HepG2 (cell line): Measurements from ENCODE around the gene CELF2.

Experiments used
- ETV5 ChIP-seq: IDR thresholded peaks from 2 replicates; pipeline ENCODE4 v1.6.1; 2018; ENCODE audit warnings: missing biosample characterization, missing genetic modification reagents, inconsistent platforms, borderline replicate concordance
- HDAC1 ChIP-seq: sonication (generic); formaldehyde crosslinking; IDR thresholded peaks from 2 replicates; pipeline ENCODE4 v1.5.1; 2020; ENCODE audit warnings: mild to moderate bottlenecking, missing genetic modification reagents
- HMGXB3 ChIP-seq: sonication (generic); formaldehyde crosslinking; IDR thresholded peaks from 2 replicates; pipeline ENCODE4 v1.4.0; 2020; ENCODE audit warnings: missing genetic modification reagents, borderline replicate concordance
- HNRNPK ChIP-seq: fragments of 200-400 bp; formaldehyde crosslinking; IDR thresholded peaks from 2 replicates; pipeline ENCODE4 v1.6.1; 2018; ENCODE audit warnings: low read length, low read depth, moderate library complexity, mild to moderate bottlenecking; ENCODE audit not compliant: poor library complexity, severe bottlenecking
- MNT ChIP-seq: fragments of 450-650 bp; IDR thresholded peaks from 2 replicates; pipeline ENCODE4 v1.6.1; 2016
- NPAS2 ChIP-seq: sonication (generic); formaldehyde crosslinking; IDR thresholded peaks from 2 replicates; pipeline ENCODE4 v1.8.0; 2022; ENCODE audit warnings: mild to moderate bottlenecking, missing genetic modification reagents, borderline replicate concordance
- SMAD3 ChIP-seq: sonication (generic); formaldehyde crosslinking; IDR thresholded peaks from 2 replicates; pipeline ENCODE4 v1.4.0; 2020; ENCODE audit warnings: missing genetic modification reagents
- SP4 ChIP-seq: sonication (generic); formaldehyde crosslinking; IDR thresholded peaks from 2 replicates; pipeline ENCODE4 v1.8.1; 2023; ENCODE audit warnings: mild to moderate bottlenecking, missing genetic modification reagents
- STAT5B ChIP-seq: sonication (generic); formaldehyde crosslinking; IDR thresholded peaks from 2 replicates; pipeline ENCODE4 v1.4.0; 2020; ENCODE audit warnings: missing genetic modification reagents
- ZNF766 ChIP-seq: sonication (generic); formaldehyde crosslinking; IDR thresholded peaks from 2 replicates; pipeline ENCODE4 v1.5.0; 2020; ENCODE audit warnings: missing genetic modification reagents, borderline replicate concordance
- ZNF800 ChIP-seq: sonication (generic); formaldehyde crosslinking; IDR thresholded peaks from 2 replicates; pipeline ENCODE4 v1.4.0; 2020; ENCODE audit warnings: missing genetic modification reagents
- ZNF83 ChIP-seq: sonication (generic); formaldehyde crosslinking; IDR thresholded peaks from 2 replicates; pipeline ENCODE4 v1.4.0; 2020; ENCODE audit warnings: missing genetic modification reagents, mild to moderate bottlenecking, borderline replicate concordance

GRCh38 chr10:11293332-11293731 lies 275.7 kb downstream of the CELF2 start:
- no peak for TF ChIP-seq SMAD3 (CRISPR knock-in tag)
- TF ChIP-seq ZNF800 (CRISPR knock-in tag) = no peak
- TF ChIP-seq SP4 (CRISPR knock-in tag) = no peak
- TF ChIP-seq MNT = no peak
- no peak for TF ChIP-seq HDAC1 (CRISPR knock-in tag)
- no peak for TF ChIP-seq ZNF766 (CRISPR knock-in tag)
- no peak for TF ChIP-seq NPAS2
- no peak for TF ChIP-seq ETV5 (CRISPR knock-in tag)
- no peak for TF ChIP-seq HMGXB3 (CRISPR knock-in tag)
- TF ChIP-seq STAT5B (CRISPR knock-in tag) = no peak
- no peak for TF ChIP-seq ZNF83 (CRISPR knock-in tag)
- TF ChIP-seq HNRNPK = no peak
